Stimulated activated CD8-positive, alpha-beta memory T cell treated with anti-CD3 and anti-CD28 coated beads, Interleukin-12 subunit alpha, Interleukin-12 subunit beta, amount 100 ng/mL, for 24 hours (primary cell): ENCODE results near the gene CBX7.

ENCODE experiments used
- DNase-seq: peaks from one replicate; pipeline ENCODE4 v3.0.0-alpha.2; 2020; ENCODE audit errors: extremely low read depth

Gene CBX7

GRCh38 chr22:39152511-39153219 is at the start of gene CBX7:
CBX7 (minus strand) TSS chr22:39152680; CDS start chr22:39152444, 236 bp downstream.
- peak; percentile 71 for DNase-seq

- DNase-seq: no peak
Observed at GRCh38 chr22:39197578-39197977, 45.1 kb upstream of the CBX7 start.

GRCh38 chr22:39194098-39194497 is 41.6 kb upstream of the CBX7 start:
- DNase-seq: no peak

GRCh38 chr22:39188809-39189208 is 36.3 kb upstream of the CBX7 start:
- DNase-seq: no peak

- DNase-seq: no peak
Observed at GRCh38 chr22:39185601-39186012, 33.1 kb upstream of the CBX7 start.

- DNase-seq: no peak
Observed at GRCh38 chr22:39184586-39185577, 32.4 kb upstream of the CBX7 start.

- DNase-seq: no peak
Observed at GRCh38 chr22:39183991-39184585, 31.6 kb upstream of the CBX7 start.

GRCh38 chr22:39182478-39183030 is 30.1 kb upstream of the CBX7 start:
- DNase-seq: no peak

- no peak for DNase-seq
Observed at GRCh38 chr22:39181778-39182177, 29.3 kb upstream of the CBX7 start.

- DNase-seq: no peak
Observed at GRCh38 chr22:39181356-39181755, 28.9 kb upstream of the CBX7 start.

- DNase-seq: no peak
Observed at GRCh38 chr22:39179841-39180335, 27.4 kb upstream of the CBX7 start.

GRCh38 chr22:39179401-39179827 is 26.9 kb upstream of the CBX7 start:
- no peak for DNase-seq

- no peak for DNase-seq
Observed at GRCh38 chr22:39178206-39179111, 26.0 kb upstream of the CBX7 start.

GRCh38 chr22:39177791-39178190 is 25.3 kb upstream of the CBX7 start:
- DNase-seq: no peak

GRCh38 chr22:39177456-39177775 is 24.9 kb upstream of the CBX7 start:
- DNase-seq: no peak

- no peak for DNase-seq
Observed at GRCh38 chr22:39176714-39177455, 24.4 kb upstream of the CBX7 start.

- DNase-seq: no peak
Observed at GRCh38 chr22:39176143-39176713, 23.7 kb upstream of the CBX7 start.

GRCh38 chr22:39175353-39176142 is 23.1 kb upstream of the CBX7 start:
- no peak for DNase-seq
